IMR-90 (cell line): ENCODE results near the gene DDAH2. TPM values are rescaled to one million over a fixed set of nuclear protein-coding genes. Genes with fewer than 3 reads are reported as not detected.

Experiments
- ATAC-seq: fragments of 200-7000 bp; cut with Tn5 transposase; 2 replicates; pipeline ENCODE4 v1.9.1; 2020; ENCODE audit warnings: low read depth, mild to moderate bottlenecking, moderate library complexity
- BruUV-seq: library from RNA; stranded (reverse); fragments of 400-500 nt; replicated peaks from 2 replicates; lab custom pipeline; 2021; lab: Mats Ljungman, UMichigan
- CTCF ChIA-PET: fragments of 300-600 bp; formaldehyde crosslinking; extraction: SDS; loops from one replicate; lab custom pipeline; 2021; ENCODE audit warnings: antibody characterized with exemption; lab: Yijun Ruan, JAX
- POLR2A ChIA-PET: fragments of 300-600 bp; sonication (Branson Sonifier 250); formaldehyde crosslinking; loops from one replicate; lab custom pipeline; 2022; ENCODE audit warnings: antibody characterized with exemption; ENCODE audit not compliant: unreplicated experiment; lab: Charles Lee
- DNase-seq: peaks from one replicate; pipeline ENCODE4 v3.0.0; 2013
- H2AFZ ChIP-seq: replicated peaks from 2 replicates; pipeline ENCODE3; 2013; ENCODE audit warnings: low read length, mild to moderate bottlenecking; ENCODE audit not compliant: poor library complexity
- H2AK5ac ChIP-seq: 2 replicates; pipeline ENCODE4 v1.6.1; 2013; ENCODE audit warnings: low read depth, low read length, inconsistent platforms
- H2AK9ac ChIP-seq: replicated peaks from 2 replicates; pipeline ENCODE3; 2013; ENCODE audit warnings: mild to moderate bottlenecking, low read depth, low read length, moderate library complexity; ENCODE audit not compliant: poor library complexity
- H2BK120ac ChIP-seq: 2 replicates; pipeline ENCODE4 v1.6.1; 2013; ENCODE audit warnings: low read depth, low read length, inconsistent platforms
- H2BK15ac ChIP-seq: 3 replicates; pipeline ENCODE4 v1.6.1; 2013; ENCODE audit warnings: low read depth, low read length, inconsistent platforms
- H2BK20ac ChIP-seq: 2 replicates; pipeline ENCODE4 v1.6.1; 2013; ENCODE audit warnings: low read depth, mild to moderate bottlenecking, inconsistent platforms, low read length, moderate library complexity
- H2BK5ac ChIP-seq: 2 replicates; pipeline ENCODE4 v1.6.1; 2013; ENCODE audit warnings: mild to moderate bottlenecking, low read depth, low read length, inconsistent platforms; ENCODE audit not compliant: poor library complexity, severe bottlenecking
- H3K14ac ChIP-seq: replicated peaks from 2 replicates; pipeline ENCODE4 v1.6.1; 2013; ENCODE audit warnings: low read depth, low read length, inconsistent platforms
- H3K18ac ChIP-seq: 2 replicates; pipeline ENCODE4 v1.6.1; 2013; ENCODE audit warnings: low read depth, low read length, control low read depth
- H3K23ac ChIP-seq: 2 replicates; pipeline ENCODE4 v1.6.1; 2013; ENCODE audit warnings: low read depth, low read length, inconsistent platforms
- H3K27ac ChIP-seq: 2 replicates; pipeline ENCODE4 v1.5.1; 2013; ENCODE audit warnings: mild to moderate bottlenecking, control low read depth, low read length; ENCODE audit not compliant: insufficient read depth
- H3K27me3 ChIP-seq: 2 replicates; pipeline ENCODE4 v1.6.1; 2013; ENCODE audit warnings: low read length; ENCODE audit not compliant: control insufficient read depth, insufficient read depth
- H3K36me3 ChIP-seq: 2 replicates; pipeline ENCODE4 v1.6.1; 2013; ENCODE audit warnings: low read length, mixed read lengths; ENCODE audit not compliant: control insufficient read depth, insufficient read depth
- H3K4ac ChIP-seq: 2 replicates; pipeline ENCODE4 v1.6.1; 2013; ENCODE audit warnings: low read depth, low read length, inconsistent platforms
- H3K4me1 ChIP-seq: 2 replicates; pipeline ENCODE4 v1.6.1; 2013; ENCODE audit warnings: low read length, mixed read lengths; ENCODE audit not compliant: control insufficient read depth, insufficient read depth
- H3K4me2 ChIP-seq: 2 replicates; pipeline ENCODE4 v1.6.1; 2013; ENCODE audit warnings: low read depth, mild to moderate bottlenecking, control low read depth, low read length, moderate library complexity
- H3K4me3 ChIP-seq: 2 replicates; pipeline ENCODE4 v1.5.1; 2013; ENCODE audit warnings: low read depth, mild to moderate bottlenecking, control low read depth, low read length, moderate library complexity; ENCODE audit not compliant: insufficient read depth
- H3K56ac ChIP-seq: 2 replicates; pipeline ENCODE4 v1.6.1; 2013; ENCODE audit warnings: low read length, inconsistent platforms; ENCODE audit not compliant: insufficient read depth; ENCODE audit errors: extremely low read depth
- H3K79me1 ChIP-seq, 2 experiments: 2 replicates each; pipeline ENCODE4 v1.6.1; 2013; ENCODE audit warnings: low read length in 2 of 2, inconsistent platforms in 1 of 2, low read depth in 1 of 2
- H3K9ac ChIP-seq: 2 replicates; pipeline ENCODE4 v1.6.1; 2013; ENCODE audit warnings: low read depth, low read length, control low read depth
- H3K9me1 ChIP-seq: 2 replicates; pipeline ENCODE4 v1.6.1; 2013; ENCODE audit warnings: low read length, inconsistent platforms; ENCODE audit not compliant: insufficient read depth
- H3K9me3 ChIP-seq: 2 replicates; pipeline ENCODE4 v1.6.1; 2013; ENCODE audit warnings: low read length; ENCODE audit not compliant: control insufficient read depth, insufficient read depth
- H4K20me1 ChIP-seq: 2 replicates; pipeline ENCODE4 v1.6.1; 2013; ENCODE audit warnings: low read length, inconsistent platforms; ENCODE audit not compliant: insufficient read depth
- H4K5ac ChIP-seq: 2 replicates; pipeline ENCODE4 v1.6.1; 2013; ENCODE audit warnings: mild to moderate bottlenecking, low read depth, low read length, control low read depth
- H4K8ac ChIP-seq, 2 experiments: 2 replicates each; pipeline ENCODE4 v1.6.1; 2013; ENCODE audit warnings: low read depth in 2 of 2, low read length in 2 of 2, control low read depth in 1 of 2, inconsistent platforms in 1 of 2
- H4K91ac ChIP-seq: 2 replicates; pipeline ENCODE4 v1.6.1; 2013; ENCODE audit warnings: low read depth, low read length, inconsistent platforms; ENCODE audit not compliant: insufficient read depth
- BHLHE40 ChIP-seq: fragments of 150-350 bp; IDR thresholded peaks from 2 replicates; pipeline ENCODE4 v1.6.1; 2016; ENCODE audit warnings: mild to moderate bottlenecking, low read depth, low read length
- CHD1 ChIP-seq: IDR thresholded peaks from 2 replicates; pipeline ENCODE4 v1.6.1; 2012; ENCODE audit warnings: low read depth, low read length, improper control_type of control experiment
- CTCF ChIP-seq: conservative IDR thresholded peaks from 2 replicates; pipeline ENCODE4 v1.5.1; 2012; ENCODE audit warnings: mild to moderate bottlenecking, low read depth, low read length, improper control_type of control experiment
- ELK1 ChIP-seq: fragments of 150-350 bp; IDR thresholded peaks from 2 replicates; pipeline ENCODE4 v1.6.1; 2016; ENCODE audit warnings: low read depth, mild to moderate bottlenecking, low read length, moderate library complexity, borderline replicate concordance
- FOS ChIP-seq: fragments of 150-350 bp; IDR thresholded peaks from 2 replicates; pipeline ENCODE4 v1.6.1; 2016; ENCODE audit warnings: low read depth, low read length
- MAFK ChIP-seq: IDR thresholded peaks from 2 replicates; pipeline ENCODE4 v1.6.1; 2012; ENCODE audit warnings: low read depth, low read length, improper control_type of control experiment
- MXI1 ChIP-seq: IDR thresholded peaks from 2 replicates; pipeline ENCODE4 v1.6.1; 2012; ENCODE audit warnings: low read depth, mild to moderate bottlenecking, low read length, moderate library complexity, borderline replicate concordance
- POLR2A ChIP-seq: IDR thresholded peaks from 2 replicates; pipeline ENCODE4 v1.6.1; 2012; ENCODE audit warnings: mild to moderate bottlenecking, low read depth, low read length
- RCOR1 ChIP-seq: IDR thresholded peaks from 2 replicates; pipeline ENCODE4 v1.6.1; 2012; ENCODE audit warnings: mild to moderate bottlenecking, low read length, improper control_type of control experiment; ENCODE audit not compliant: insufficient replicate concordance
- RFX5 ChIP-seq: IDR thresholded peaks from 2 replicates; pipeline ENCODE4 v1.8.0; 2012; ENCODE audit warnings: low read depth, mild to moderate bottlenecking, low read length, moderate library complexity
- SMC3 ChIP-seq: fragments of 150-350 bp; IDR thresholded peaks from 2 replicates; pipeline ENCODE4 v1.6.1; 2016; ENCODE audit warnings: low read depth, mild to moderate bottlenecking, antibody characterized with exemption, low read length, moderate library complexity
- WGBS, 2 experiments: methylation state at CpG; one replicate each; pipeline versions ENCODE4 v1.1.5 to v1.1.7; 2013; ENCODE audit warnings: missing lambda C conversion rate in 2 of 2; ENCODE audit not compliant: insufficient read length in 1 of 2; ENCODE audit errors: extremely low coverage in 2 of 2; 5-methylcytosine and 5-hydroxymethylcytosine counted together
- dilution Hi-C: fragments of 300-500 bp; cut with HindIII; formaldehyde crosslinking; loops from one replicate; pipeline ENCODE4 v1.14.3; 2018; ENCODE audit warnings: low sequenced_read_pairs; ENCODE audit not compliant: unreplicated experiment
- in situ Hi-C: fragments of 300-500 bp; cut with MboI; formaldehyde crosslinking; loops from 3 replicates; pipeline ENCODE4 v1.14.3; 2019; ENCODE audit warnings: low sequenced_read_pairs, inconsistent platforms, mixed read lengths
- intact Hi-C: fragments of 100-400 bp; cut with micrococcal nuclease; formaldehyde crosslinking; loops from 2 replicates; pipeline ENCODE4 v1.10.0; 2022
- polyA plus RNA-seq, 3 experiments: library from polyadenylated mRNA; depleted of rRNA; stranded (reverse); fragments of >200 nt; gene quantifications; 2 replicates each; pipeline ENCODE4 v1.2.3, GENCODE V29; 2012; ENCODE audit warnings: low replicate concordance in 1 of 3
- total RNA-seq: library from RNA; depleted of rRNA; stranded (reverse); fragments of >200 nt; gene quantifications from 2 replicates; pipeline ENCODE4 v1.2.3, GENCODE V29; 2012
- TF ChIP-seq, protein P1 (sequence below): fragments of 150-350 bp; IDR thresholded peaks from 2 replicates; pipeline ENCODE4 v1.6.1; 2017; ENCODE audit warnings: mild to moderate bottlenecking, antibody characterized with exemption, low read length, low read depth

DDAH2 gene
- total and polyA plus RNA-seq, 2 of the 4 experiments (the other 2 are of a cell fraction) = 40.7 to 57.9 TPM

- TF ChIP-seq BHLHE40 (no peak), CHD1 (no peak), MXI1 (no peak)
Observed at GRCh38 chr6:31728767-31729514, at the start of gene DDAH2 (continued).

DNA sequence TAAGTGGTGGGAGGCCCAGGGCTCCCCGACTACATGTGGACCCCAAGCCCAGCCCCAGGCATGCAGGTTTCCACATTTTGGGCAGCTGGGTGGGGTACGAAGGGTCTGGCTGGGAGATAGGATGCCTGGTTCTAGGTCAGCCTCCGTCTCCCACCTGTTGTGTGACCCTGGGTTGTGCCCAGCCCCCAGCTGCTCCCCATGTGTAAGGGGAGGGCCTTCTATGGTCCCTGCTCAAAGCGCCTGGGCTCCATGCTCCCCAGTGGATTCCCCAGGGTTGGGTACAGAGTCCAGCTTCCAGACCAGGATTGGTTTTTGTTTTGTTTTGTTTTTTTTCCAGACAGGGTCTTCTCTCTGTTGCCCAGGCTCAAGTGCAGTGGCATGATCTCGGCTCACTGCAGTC lies 49.1 kb upstream of the DDAH2 start:
- Histone ChIP-seq H2BK5ac (no peak overlapping the region), H4K5ac (no peak overlapping the region), H3K4me1 (peaks cover 10% of the 10 kb centered on the region), H2AFZ (no peak overlapping the region), H2BK20ac (no peak overlapping the region), H4K8ac (no peak overlapping the region), H3K56ac (no peak overlapping the region), H4K20me1 (no peaks in the 10 kb centered on the region), H3K4me2 (no peak overlapping the region), H3K9ac (no peak overlapping the region), H3K4ac (no peak overlapping the region), H3K9me1 (0 out of 2 replicates have a peak, but pooled peaks cover 8% of the 10 kb centered on the region), H3K9me3 (no peaks in the 10 kb centered on the region), H3K27me3 (no peaks in the 10 kb centered on the region), H2AK9ac (no peak overlapping the region), H3K79me1 (0 out of 4 replicates have a peak, but pooled peaks cover 0 to 2% of the 10 kb centered on the region in 2 experiments), H2BK120ac (no peak overlapping the region), H3K23ac (no peak overlapping the region), H3K14ac (no peak overlapping the region), H2AK5ac (no peak overlapping the region), H3K4me3 (no peak overlapping the region), H3K27ac (no peak overlapping the region), H3K36me3 (peaks cover 48% of the 10 kb centered on the region), H2BK15ac (no peak overlapping the region), H3K18ac (no peak overlapping the region), H4K91ac (no peak overlapping the region)
- in situ Hi-C loops = no loop called here
- ATAC-seq = no peak
- dilution Hi-C loops = no loop called here
- intact Hi-C loops = no loop called here
- ChIA-PET CTCF (no interaction called here), POLR2A (no interaction called here)
- WGBS, 2 experiments = 100% methylated on average over 1 of the region's 5 CpGs; no CpG with 5 or more reads in 1 of the 2 experiments
- no peak for DNase-seq
- TF ChIP-seq MAFK (no peak), CHD1 (no peak), RCOR1 (no peak), RFX5 (no peak), POLR2A (no peak), SMC3 (no peak), MXI1 (no peak), CTCF (no peak), ELK1 (no peak), BHLHE40 (no peak), FOS (no peak)
- TF ChIP-seq, protein P1, sequence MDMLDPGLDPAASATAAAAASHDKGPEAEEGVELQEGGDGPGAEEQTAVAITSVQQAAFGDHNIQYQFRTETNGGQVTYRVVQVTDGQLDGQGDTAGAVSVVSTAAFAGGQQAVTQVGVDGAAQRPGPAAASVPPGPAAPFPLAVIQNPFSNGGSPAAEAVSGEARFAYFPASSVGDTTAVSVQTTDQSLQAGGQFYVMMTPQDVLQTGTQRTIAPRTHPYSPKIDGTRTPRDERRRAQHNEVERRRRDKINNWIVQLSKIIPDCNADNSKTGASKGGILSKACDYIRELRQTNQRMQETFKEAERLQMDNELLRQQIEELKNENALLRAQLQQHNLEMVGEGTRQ = no peak
- no TSS peak for BruUV-seq
